ENCODE measurements around the gene PPP4C. TPM values are rescaled to one million over a fixed set of nuclear protein-coding genes. Genes with fewer than 3 reads are reported as not detected.

The PPP4C gene
- total RNA-seq, 1 donor from 2014 or later: 124 TPM

GRCh38 chr16:30049871-30050270 is 25.9 kb upstream of the PPP4C start:
- Mint-ChIP-seq H3K9me3 (ENCODE audit: unreplicated experiment) (peaks cover 5% of the 10 kb centered on the region), H3K4me3 (ENCODE audit: unreplicated experiment) (no peak overlapping the region), H3K4me1 (ENCODE audit: low read depth, unreplicated experiment) (peaks cover 4% of the 10 kb centered on the region), H3K27me3 (ENCODE audit: unreplicated experiment) (peaks cover 7% of the 10 kb centered on the region), H3K27ac (ENCODE audit: unreplicated experiment) (no peak overlapping the region), H3K36me3 (ENCODE audit: unreplicated experiment) (no peaks in the 10 kb centered on the region)
- no peak for DNase-seq
- TF ChIP-seq, protein P1, sequence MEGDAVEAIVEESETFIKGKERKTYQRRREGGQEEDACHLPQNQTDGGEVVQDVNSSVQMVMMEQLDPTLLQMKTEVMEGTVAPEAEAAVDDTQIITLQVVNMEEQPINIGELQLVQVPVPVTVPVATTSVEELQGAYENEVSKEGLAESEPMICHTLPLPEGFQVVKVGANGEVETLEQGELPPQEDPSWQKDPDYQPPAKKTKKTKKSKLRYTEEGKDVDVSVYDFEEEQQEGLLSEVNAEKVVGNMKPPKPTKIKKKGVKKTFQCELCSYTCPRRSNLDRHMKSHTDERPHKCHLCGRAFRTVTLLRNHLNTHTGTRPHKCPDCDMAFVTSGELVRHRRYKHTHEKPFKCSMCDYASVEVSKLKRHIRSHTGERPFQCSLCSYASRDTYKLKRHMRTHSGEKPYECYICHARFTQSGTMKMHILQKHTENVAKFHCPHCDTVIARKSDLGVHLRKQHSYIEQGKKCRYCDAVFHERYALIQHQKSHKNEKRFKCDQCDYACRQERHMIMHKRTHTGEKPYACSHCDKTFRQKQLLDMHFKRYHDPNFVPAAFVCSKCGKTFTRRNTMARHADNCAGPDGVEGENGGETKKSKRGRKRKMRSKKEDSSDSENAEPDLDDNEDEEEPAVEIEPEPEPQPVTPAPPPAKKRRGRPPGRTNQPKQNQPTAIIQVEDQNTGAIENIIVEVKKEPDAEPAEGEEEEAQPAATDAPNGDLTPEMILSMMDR (IDR thresholded peaks at IDR 0.05; ENCODE audit: partially characterized antibody, unreplicated experiment): no peak

DNA sequence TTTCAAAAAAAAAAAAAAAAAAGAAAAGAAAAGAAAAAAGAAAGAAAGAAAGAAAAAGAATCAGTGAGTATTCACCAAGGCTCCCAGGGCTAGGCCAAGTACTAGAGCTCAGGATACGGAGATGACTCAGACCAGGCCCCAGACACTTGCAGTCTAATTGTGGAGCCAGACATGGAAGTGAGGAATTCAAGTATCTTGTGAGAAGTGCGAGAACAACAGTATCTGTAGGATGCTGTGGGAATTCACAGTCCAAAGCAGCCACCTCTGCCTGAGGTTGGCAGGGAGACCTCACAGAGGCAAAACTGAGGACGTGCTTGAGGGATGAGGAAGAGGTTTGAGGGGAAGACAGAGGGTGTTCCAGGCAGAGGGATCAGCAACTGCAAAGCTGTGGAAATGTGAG is 24.3 kb upstream of the PPP4C start:
- H3K9me3 Mint-ChIP-seq (ENCODE audit: unreplicated experiment): peaks cover 5% of the 10 kb centered on the region
- peaks cover 7% of the 10 kb centered on the region for H3K27me3 Mint-ChIP-seq (ENCODE audit: unreplicated experiment)
- DNase-seq: no peak
- peak overlapping the region; percentile 72 for H3K27ac Mint-ChIP-seq (ENCODE audit: unreplicated experiment)
- no peaks in the 10 kb centered on the region for H3K36me3 Mint-ChIP-seq (ENCODE audit: unreplicated experiment)
- H3K4me1 Mint-ChIP-seq (ENCODE audit: low read depth, unreplicated experiment): peaks cover 2% of the 10 kb centered on the region
- peak overlapping the region; percentile 75 for H3K4me3 Mint-ChIP-seq (ENCODE audit: unreplicated experiment)
- TF ChIP-seq, protein P1 (IDR thresholded peaks at IDR 0.05; ENCODE audit: partially characterized antibody, unreplicated experiment): no peak

DNA sequence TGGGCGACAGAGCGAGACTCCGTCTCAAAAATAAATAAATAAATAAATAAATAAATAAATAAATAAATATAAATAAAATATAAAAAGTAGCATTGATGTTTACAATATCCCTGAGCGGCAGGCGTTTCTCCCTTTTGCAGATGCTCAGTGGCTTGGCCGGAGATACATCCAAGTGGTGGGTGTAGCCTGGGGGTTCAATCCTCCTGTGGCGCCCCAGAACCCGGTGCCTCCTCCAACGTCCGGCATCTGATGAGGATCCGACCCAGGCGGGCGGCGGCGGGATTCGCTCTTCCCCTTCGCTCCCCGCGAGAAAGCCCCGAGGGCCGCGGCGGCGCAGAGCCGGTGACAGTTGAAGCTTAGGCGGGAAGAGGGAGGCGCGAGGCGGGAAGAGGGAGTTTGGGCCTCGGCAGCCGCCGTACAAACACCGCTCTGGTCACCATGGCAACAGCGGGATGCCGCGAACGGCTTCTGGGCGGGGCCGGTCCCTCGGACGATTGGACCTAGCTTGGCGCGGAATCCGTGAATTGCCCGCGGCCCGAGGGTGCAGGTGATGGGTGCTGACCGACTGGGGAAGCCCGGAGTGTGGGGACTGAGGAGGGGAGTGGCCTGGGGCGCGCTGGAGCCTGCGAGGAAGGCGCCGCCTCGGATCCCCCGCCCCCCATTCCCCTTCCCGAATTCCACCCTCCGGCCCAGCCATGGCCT is 23.0 kb upstream of the PPP4C start:
- peaks cover 5% of the 10 kb centered on the region for H3K9me3 Mint-ChIP-seq (ENCODE audit: unreplicated experiment)
- H3K36me3 Mint-ChIP-seq (ENCODE audit: unreplicated experiment): no peaks in the 10 kb centered on the region
- H3K4me1 Mint-ChIP-seq (ENCODE audit: low read depth, unreplicated experiment): peaks cover 2% of the 10 kb centered on the region
- peak overlapping the region; percentile 84 for H3K4me3 Mint-ChIP-seq (ENCODE audit: unreplicated experiment)
- no peak overlapping the region for H3K27ac Mint-ChIP-seq (ENCODE audit: unreplicated experiment)
- DNase-seq: peak; percentile 95
- TF ChIP-seq, protein P1 (IDR thresholded peaks at IDR 0.05; ENCODE audit: partially characterized antibody, unreplicated experiment): no peak
- peaks cover 10% of the 10 kb centered on the region for H3K27me3 Mint-ChIP-seq (ENCODE audit: unreplicated experiment)

DNA sequence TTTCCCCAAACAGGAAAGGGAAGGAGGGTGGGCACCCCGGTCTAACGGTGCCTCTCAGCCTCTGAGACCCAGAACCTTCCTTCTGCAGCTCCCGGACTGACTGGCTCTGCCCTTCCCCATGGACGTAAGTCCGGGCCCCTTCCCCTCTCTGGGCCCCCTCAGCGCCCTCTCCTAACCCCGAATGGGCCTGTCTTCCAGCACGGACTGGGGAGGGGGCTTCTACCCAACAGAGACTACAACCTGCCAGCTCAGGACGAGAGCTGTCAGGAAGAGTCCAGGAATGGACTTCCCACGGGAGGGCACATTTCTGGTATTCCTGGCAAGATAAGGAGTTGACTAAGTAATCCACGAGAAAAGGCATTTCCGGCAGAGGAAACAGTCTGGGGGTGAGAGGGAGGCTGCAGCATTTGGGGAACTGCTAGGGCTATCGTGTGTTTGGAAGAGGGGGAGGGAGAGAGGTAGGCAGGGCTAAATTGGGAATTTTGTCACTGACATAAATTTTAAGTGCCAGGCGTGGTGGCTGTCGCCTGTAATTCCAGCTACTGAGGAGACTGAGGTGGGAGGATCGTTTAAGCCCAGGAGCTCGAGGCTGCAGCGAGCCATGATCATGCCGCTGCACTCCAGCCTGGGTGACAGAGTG is 22.3 kb upstream of the PPP4C start:
- H3K27me3 Mint-ChIP-seq (ENCODE audit: unreplicated experiment): peaks cover 12% of the 10 kb centered on the region
- H3K9me3 Mint-ChIP-seq (ENCODE audit: unreplicated experiment): peaks cover 5% of the 10 kb centered on the region
- DNase-seq: no peak
- TF ChIP-seq, protein P1 (IDR thresholded peaks at IDR 0.05; ENCODE audit: partially characterized antibody, unreplicated experiment): no peak
- H3K4me1 Mint-ChIP-seq (ENCODE audit: low read depth, unreplicated experiment): peaks cover 2% of the 10 kb centered on the region
- no peaks in the 10 kb centered on the region for H3K36me3 Mint-ChIP-seq (ENCODE audit: unreplicated experiment)
- no peak overlapping the region for H3K27ac Mint-ChIP-seq (ENCODE audit: unreplicated experiment)
- H3K4me3 Mint-ChIP-seq (ENCODE audit: unreplicated experiment): peak overlapping the region; percentile 79

DNA sequence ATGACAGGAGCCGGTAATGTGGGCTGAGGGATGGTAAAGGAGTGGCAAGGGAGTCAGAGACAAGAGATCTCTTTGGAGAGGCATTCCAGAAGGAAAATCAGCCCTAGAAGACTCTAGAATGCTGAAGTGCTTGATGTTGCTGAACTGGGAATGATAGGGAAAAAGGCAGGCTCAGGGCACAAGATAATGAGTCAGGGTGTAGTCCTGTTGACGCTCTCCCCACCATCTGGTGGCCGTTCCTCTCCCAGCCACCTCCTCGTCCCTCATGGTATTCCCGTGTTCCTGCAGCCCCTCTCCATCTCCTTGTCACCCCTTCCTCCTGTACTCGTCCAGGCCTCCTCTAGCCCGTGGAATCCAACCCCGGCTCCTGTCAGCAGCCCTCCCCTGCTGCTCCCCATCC is 21.3 kb upstream of the PPP4C start:
- no peak for DNase-seq
- Mint-ChIP-seq H3K4me1 (ENCODE audit: low read depth, unreplicated experiment) (peaks cover 2% of the 10 kb centered on the region), H3K27me3 (ENCODE audit: unreplicated experiment) (peaks cover 12% of the 10 kb centered on the region), H3K27ac (ENCODE audit: unreplicated experiment) (no peak overlapping the region), H3K9me3 (ENCODE audit: unreplicated experiment) (peaks cover 5% of the 10 kb centered on the region), H3K36me3 (ENCODE audit: unreplicated experiment) (no peaks in the 10 kb centered on the region), H3K4me3 (ENCODE audit: unreplicated experiment) (peak overlapping the region; percentile 64)
- TF ChIP-seq, protein P1 (IDR thresholded peaks at IDR 0.05; ENCODE audit: partially characterized antibody, unreplicated experiment): no peak
